Endothelial cell of umbilical vein (primary cell): ENCODE results near the gene DIDO1.

Source experiments
- CTCF ChIP-seq, 2 donors: IDR thresholded peaks; 1 replicate in 1 of 2; 2 replicates in 1 of 2; pipeline ENCODE4 v1.5.1; 2011; ENCODE audit warnings: low read length in 2 of 2, mild to moderate bottlenecking in 2 of 2, moderate library complexity in 2 of 2, control low read depth in 1 of 2, inconsistent platforms in 1 of 2, low read depth in 1 of 2; ENCODE audit not compliant: insufficient read depth in 1 of 2; ENCODE audit errors: extremely low read depth in 1 of 2
- EZH2 ChIP-seq: IDR thresholded peaks from 2 replicates; pipeline ENCODE4 v1.6.1; 2012; ENCODE audit warnings: borderline replicate concordance, low read depth, mild to moderate bottlenecking, moderate library complexity, low read length, inconsistent platforms; ENCODE audit not compliant: severe bottlenecking
- FOS ChIP-seq: IDR thresholded peaks from 2 replicates; pipeline ENCODE4 v1.6.1; 2011; ENCODE audit warnings: mild to moderate bottlenecking, low read length, moderate library complexity, borderline replicate concordance; ENCODE audit not compliant: insufficient read depth
- GATA2 ChIP-seq: IDR thresholded peaks from 2 replicates; pipeline ENCODE4 v1.7.0; 2011; ENCODE audit warnings: low read depth, mild to moderate bottlenecking, moderate library complexity, mixed read lengths, low read length; ENCODE audit not compliant: insufficient read length, insufficient read depth
- JUN ChIP-seq: IDR thresholded peaks from 2 replicates; pipeline ENCODE4 v1.6.1; 2011; ENCODE audit warnings: borderline replicate concordance, low read depth; ENCODE audit not compliant: insufficient read length, insufficient read depth
- MAX ChIP-seq: IDR thresholded peaks from 2 replicates; pipeline ENCODE4 v1.6.1; 2011; ENCODE audit not compliant: insufficient read depth, insufficient read length
- MYC ChIP-seq: IDR thresholded peaks from one replicate; pipeline ENCODE4 v1.6.1; 2011; ENCODE audit warnings: mild to moderate bottlenecking, low read depth, low read length
- POLR2A ChIP-seq: IDR thresholded peaks from 2 replicates; pipeline ENCODE4 v1.6.1; 2012; ENCODE audit warnings: low read depth, mild to moderate bottlenecking, control low read depth, low read length
- POLR2AphosphoS5 ChIP-seq: IDR thresholded peaks from 2 replicates; pipeline ENCODE4 v1.6.1; 2012; ENCODE audit warnings: low read depth, mild to moderate bottlenecking, control low read depth, low read length, moderate library complexity; ENCODE audit not compliant: insufficient read depth

DNA sequence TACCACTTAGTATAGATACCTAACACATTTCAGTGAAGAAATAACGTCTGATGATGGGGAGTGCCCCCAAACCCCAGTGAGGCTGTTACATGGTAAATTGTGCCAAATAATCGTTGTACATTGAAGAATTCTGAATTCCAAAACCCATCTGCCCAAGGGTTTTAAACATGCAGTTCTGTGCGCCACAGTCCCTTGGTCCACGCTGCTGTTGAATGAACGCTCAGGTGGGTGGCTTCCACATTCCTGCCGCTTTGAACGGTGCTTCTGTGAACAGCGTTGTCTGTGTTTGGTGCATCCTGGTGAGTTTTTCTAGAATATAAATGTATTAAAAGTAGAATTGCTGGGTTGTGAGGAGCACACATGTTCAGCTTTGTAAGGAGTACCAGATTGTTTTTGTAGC is 14.6 kb upstream of the DIDO1 start:
- TF ChIP-seq POLR2A (no peak), MAX (no peak), CTCF (IDR thresholded peaks at IDR 0.05; ENCODE audit: extremely low read depth in 1 of 2, insufficient read depth in 1 of 2, low read depth in 1 of 2, low read length in 2 of 2) (no peak), EZH2 (no peak), POLR2AphosphoS5 (no peak), FOS (no peak), GATA2 (no peak), JUN (no peak), MYC (no peak)
